HG03060 (cell line): ENCODE measurements around the gene PRKCA.

Source experiments
- ATAC-seq: cut with Tn5 transposase; IDR thresholded peaks from one replicate; pipeline ENCODE4 v1.9.1; 2021; ENCODE audit warnings: low read depth, moderate number of reproducible peaks; ENCODE audit not compliant: unreplicated experiment

PRKCA gene

GRCh38 chr17:66803474-66803951 is 501.1 kb downstream of the PRKCA start:
- no peak for ATAC-seq

- ATAC-seq: no peak
These were observed 503.2 kb downstream of the PRKCA start for GRCh38 chr17:66805567-66805966.

GRCh38 chr17:66807182-66807581 is 504.8 kb downstream of the PRKCA start:
- ATAC-seq: no peak

GRCh38 chr17:66809408-66809807 is 507.0 kb downstream of the PRKCA start:
- ATAC-seq: no peak

- no peak for ATAC-seq
These were observed 508.7 kb downstream of the PRKCA start for GRCh38 chr17:66810951-66811682.

- ATAC-seq: no peak
These were observed 509.3 kb downstream of the PRKCA start for GRCh38 chr17:66811683-66812054.

- no peak for ATAC-seq
These were observed 510.2 kb downstream of the PRKCA start for GRCh38 chr17:66812571-66812970.

GRCh38 chr17:66813296-66813695 is 510.9 kb downstream of the PRKCA start:
- ATAC-seq: no peak

GRCh38 chr17:66814026-66814425 is 511.6 kb downstream of the PRKCA start:
- ATAC-seq: no peak

- ATAC-seq: no peak
These were observed 512.2 kb downstream of the PRKCA start for GRCh38 chr17:66814570-66814969.

GRCh38 chr17:66817750-66818149 is 515.3 kb downstream of the PRKCA start:
- ATAC-seq: no peak

- no peak for ATAC-seq
These were observed 517.1 kb downstream of the PRKCA start for GRCh38 chr17:66819466-66819865.

GRCh38 chr17:66822009-66822408 is 519.6 kb downstream of the PRKCA start:
- no peak for ATAC-seq

- ATAC-seq: no peak
These were observed 524.4 kb downstream of the PRKCA start for GRCh38 chr17:66826856-66827255.

GRCh38 chr17:66829386-66829864 is 527.0 kb downstream of the PRKCA start:
- ATAC-seq: no peak

- no peak for ATAC-seq
These were observed 527.5 kb downstream of the PRKCA start for GRCh38 chr17:66829883-66830282.

- no peak for ATAC-seq
These were observed 528.0 kb downstream of the PRKCA start for GRCh38 chr17:66830451-66830850.

GRCh38 chr17:66831383-66832210 is 529.2 kb downstream of the PRKCA start:
- ATAC-seq: no peak

- ATAC-seq: no peak
These were observed 530.8 kb downstream of the PRKCA start for GRCh38 chr17:66833201-66833600.

GRCh38 chr17:66834426-66834918 is 532.1 kb downstream of the PRKCA start:
- no peak for ATAC-seq

- no peak for ATAC-seq
These were observed 532.6 kb downstream of the PRKCA start, which contains the start of gene CACNG5 for GRCh38 chr17:66834919-66835454. CACNG5 (plus strand) TSS chr17:66835117; CDS start chr17:66877333, 42,216 bp downstream.
